HG03159 (cell line): ENCODE data around the gene LKAAEAR1.

Experiments
- ATAC-seq: cut with Tn5 transposase; IDR thresholded peaks from one replicate; pipeline ENCODE4 v1.9.1; 2021; ENCODE audit warnings: mild to moderate bottlenecking, moderate library complexity; ENCODE audit not compliant: unreplicated experiment

Gene LKAAEAR1

GRCh38 chr20:64069209-64069613 lies 15.0 kb downstream of the LKAAEAR1 start:
- ATAC-seq: no peak

- no peak for ATAC-seq
Observed at GRCh38 chr20:64068386-64069208, 15.6 kb downstream of the LKAAEAR1 start.

DNA sequence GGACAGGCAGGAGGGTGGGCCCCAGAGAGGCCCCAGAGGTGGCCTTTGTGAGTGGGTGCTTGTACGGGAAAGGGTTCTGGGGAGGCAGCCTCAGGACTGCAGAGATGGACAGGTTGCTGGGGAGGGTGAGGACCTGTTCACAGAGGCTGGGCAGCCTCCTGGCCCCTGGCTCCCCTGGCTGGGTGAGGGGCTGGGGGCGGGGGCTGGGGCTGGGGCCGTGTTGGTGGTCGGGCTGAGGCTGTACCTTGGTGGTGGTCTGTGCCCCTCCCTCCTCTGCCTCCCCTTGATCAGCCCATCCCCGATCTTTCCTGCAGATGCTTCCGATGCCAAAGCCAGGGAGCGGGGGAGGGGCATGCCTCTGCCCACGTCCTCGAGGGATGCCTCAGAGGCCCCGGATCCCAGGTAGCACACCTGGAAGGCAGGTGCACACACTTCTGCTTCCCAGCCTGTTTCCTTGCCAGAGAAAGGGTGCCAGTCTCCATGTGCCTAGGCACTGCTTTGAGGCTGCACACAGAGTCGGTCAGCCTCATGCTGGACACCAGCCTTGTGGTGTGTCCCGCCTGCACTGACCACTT lies 16.4 kb downstream of the LKAAEAR1 start:
- no peak for ATAC-seq

DNA sequence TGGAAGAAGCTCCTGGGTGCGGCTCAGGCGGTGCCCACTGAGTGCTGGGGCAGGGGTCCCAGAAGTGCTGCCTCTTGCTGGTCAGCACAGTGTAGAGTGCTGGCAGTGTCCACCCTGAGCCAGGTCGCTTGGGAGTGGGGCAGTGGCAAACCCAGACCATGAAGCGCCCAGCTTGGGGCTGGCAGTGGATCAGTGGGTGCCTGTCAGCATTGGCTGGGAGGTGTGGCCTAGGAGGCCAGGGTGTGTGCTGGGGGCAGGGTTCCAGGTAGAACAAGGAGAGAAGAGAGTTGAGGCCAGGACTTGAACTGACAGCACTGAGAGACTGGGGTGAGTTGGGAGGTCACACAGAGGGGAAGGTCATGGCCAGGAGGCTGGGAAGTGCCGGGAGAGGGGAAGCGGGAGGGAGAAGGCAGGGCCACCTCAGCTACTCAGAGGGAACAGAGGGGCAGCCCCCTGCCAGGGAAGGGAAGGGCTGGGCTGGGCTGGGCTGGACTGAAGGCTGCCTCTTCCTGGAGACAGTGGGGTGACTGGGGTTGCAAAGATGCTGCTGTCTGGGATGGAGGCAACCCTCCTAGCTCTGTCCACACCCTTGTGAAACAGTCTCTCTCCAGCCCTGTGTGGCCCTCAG lies 17.1 kb downstream of the LKAAEAR1 start:
- no peak for ATAC-seq

DNA sequence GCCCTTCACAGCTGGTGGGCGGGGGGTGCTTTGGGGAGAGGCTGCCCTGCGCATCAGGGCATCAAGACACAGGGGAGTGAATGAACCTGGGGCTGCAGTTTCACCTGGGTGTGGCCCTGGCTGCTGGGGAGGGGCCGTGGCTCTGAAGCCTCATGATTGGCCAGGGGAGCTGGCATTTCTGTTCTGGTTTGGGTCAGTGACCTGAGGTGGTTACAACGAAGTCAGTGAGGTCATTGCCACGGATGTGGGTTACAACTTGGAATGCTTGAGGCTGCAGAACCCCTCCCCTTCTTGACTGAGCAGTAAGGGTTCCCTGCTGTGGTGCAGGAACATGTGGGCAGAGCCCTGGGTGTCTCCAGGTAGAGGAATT lies 18.2 kb downstream of the LKAAEAR1 start:
- ATAC-seq: peak; percentile 43

DNA sequence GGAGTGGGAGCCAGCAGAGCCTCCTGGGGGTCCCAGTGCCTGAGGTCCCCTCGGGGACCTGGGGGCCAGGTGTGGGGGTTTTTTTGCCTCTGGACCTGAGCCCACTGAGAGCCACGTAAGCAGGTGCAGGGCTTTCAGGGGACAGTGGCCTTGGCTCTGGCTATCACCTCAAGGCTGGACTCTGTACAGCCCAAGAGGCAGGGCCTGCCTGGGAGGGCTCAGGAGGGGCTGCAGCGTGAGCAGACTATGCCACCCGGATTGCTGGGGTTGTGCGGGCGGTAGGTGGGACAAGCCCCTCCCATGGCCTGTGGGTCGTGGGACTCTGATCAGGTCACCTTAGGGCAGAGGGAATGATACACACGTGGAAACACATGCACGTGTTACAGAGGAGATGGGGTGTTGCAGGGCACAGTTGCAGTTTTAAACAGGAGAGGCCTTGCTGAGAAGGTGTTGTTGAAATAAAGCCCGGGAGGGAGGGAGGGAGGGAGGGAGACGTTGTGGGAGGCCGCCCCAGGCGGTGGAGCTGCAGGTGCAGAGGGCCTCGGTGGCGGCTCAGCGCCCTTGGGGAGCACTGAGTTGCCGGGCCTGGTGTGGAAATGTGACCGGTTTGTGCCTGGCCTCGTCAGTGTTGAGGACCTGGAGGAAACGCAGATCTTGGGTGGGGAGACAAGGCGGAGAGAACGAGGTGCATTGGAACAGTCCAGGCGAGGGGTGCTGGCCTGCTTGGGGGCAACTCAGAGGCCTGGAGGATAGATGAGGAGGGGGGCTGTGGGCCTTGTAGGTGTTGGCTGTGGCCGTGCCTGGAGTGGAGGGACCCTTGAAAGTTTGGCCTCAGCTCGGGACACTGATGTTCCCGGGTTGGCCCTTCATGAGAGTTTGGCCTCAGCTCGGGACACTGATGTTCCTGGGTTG lies 18.9 kb downstream of the LKAAEAR1 start:
- ATAC-seq: no peak

- ATAC-seq: no peak
Observed at GRCh38 chr20:64064145-64064698, 20.0 kb downstream of the LKAAEAR1 start.

DNA sequence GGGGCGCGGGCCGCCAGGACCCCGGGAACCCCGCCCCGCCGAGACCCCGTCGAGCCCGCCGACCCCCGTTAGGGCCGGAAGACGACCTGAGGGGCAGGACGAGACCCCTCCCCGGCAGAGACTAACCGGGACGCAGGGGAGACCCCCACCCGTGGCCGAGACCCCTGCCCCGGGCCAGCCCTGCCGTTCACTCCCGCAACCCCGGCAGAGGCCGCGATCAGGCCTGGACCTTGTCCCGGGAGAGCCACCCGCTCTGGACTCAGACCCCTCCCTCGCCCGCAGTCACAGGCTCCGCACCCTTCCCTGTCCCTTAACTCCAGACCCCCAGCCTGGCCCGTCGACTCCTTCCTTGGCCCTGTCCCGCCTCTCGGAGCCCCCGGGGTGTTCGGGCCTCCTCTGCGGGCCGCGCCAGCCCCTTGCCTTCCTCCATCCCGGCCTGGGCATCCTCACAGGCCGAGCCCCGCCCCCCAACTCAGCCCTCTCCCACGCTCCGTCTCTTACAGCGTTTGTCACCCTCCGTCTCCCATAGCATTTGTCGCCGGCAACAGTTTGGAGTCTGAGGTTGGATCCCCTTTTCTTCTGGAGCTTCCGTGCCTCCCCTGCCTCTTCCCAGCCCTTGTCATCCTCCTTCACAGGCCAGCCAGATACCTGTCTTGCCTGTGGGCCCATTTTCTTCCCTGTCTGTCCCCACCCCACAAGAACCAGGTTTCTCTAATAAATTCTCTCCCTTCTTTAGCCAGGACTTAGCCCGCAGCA lies 20.6 kb downstream of the LKAAEAR1 start:
- no peak for ATAC-seq

- peak; percentile 80 for ATAC-seq
Observed at GRCh38 chr20:64062596-64063388, 21.4 kb downstream of the LKAAEAR1 start, which contains the start of gene TCEA2. TCEA2 (plus strand) TSS chr20:64063198; CDS start chr20:64063313, 115 bp downstream.

GRCh38 chr20:64062276-64062595 lies 22.0 kb downstream of the LKAAEAR1 start:
- ATAC-seq: no peak

DNA sequence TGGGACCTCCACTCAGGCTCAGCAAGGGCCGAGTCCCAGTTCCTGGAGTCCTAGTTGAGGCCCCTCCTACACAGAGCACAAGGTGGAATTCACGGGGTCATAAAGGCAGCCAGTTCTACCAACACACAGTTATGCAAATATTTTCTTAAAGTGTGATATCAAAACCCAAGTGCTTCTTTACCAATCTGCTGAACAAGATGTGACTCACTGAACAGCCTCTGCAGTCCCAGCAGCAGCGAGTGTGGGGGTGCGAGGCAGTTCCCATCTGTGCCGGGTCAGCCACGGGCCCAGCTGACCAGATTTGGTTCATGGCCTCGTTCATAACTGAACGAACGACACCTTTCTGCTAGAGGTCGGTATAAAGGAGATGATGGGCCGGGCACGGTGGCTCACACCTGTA lies 25.7 kb downstream of the LKAAEAR1 start:
- no peak for ATAC-seq

DNA sequence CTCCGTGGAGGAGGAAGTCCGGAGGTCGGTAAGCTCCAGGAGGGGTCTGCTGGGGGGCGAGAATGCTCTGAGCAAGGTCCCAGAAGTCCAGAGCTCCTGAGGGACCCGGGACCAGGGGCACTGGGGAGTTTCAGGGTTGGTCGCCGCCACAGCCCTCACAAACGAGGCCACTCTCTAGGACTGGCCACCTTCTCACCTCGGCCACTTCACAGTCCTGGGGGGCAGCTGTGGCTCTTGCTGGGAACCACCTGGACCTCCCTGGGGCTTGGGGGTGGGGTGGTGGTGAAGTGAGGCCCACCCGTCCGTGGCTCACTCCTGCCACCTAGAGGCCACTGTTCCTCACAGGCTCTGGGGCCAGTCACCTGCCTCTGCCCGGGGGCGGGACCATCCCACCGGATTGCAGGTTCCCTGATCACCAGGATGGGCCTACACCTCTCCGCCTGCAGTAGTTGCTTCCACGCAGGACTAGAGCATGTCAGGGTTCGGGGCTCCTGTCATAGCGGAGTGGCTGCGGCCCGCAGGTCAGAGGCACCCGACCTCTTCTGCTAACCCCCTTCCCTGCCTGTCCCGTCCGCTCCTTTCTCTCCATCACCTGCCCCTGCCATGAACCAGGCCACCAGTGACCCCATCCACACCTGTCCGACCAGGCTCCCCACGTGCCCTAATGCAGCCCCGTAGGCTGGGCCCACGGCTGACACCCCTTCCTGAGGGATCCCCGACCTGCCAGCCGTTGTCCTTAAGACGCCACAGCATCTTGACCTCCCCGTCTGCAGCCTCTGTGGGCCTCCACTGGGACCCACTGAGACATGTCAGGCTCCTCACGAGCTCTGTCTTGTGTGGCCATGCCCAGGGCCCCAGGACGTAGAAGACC lies 26.3 kb downstream of the LKAAEAR1 start:
- ATAC-seq: no peak

GRCh38 chr20:64056889-64057627 lies 27.1 kb downstream of the LKAAEAR1 start:
- ATAC-seq: no peak

- ATAC-seq: no peak
Observed at GRCh38 chr20:64056639-64056888, 27.6 kb downstream of the LKAAEAR1 start.

- no peak for ATAC-seq
Observed at GRCh38 chr20:64055893-64056638, 28.1 kb downstream of the LKAAEAR1 start.

DNA sequence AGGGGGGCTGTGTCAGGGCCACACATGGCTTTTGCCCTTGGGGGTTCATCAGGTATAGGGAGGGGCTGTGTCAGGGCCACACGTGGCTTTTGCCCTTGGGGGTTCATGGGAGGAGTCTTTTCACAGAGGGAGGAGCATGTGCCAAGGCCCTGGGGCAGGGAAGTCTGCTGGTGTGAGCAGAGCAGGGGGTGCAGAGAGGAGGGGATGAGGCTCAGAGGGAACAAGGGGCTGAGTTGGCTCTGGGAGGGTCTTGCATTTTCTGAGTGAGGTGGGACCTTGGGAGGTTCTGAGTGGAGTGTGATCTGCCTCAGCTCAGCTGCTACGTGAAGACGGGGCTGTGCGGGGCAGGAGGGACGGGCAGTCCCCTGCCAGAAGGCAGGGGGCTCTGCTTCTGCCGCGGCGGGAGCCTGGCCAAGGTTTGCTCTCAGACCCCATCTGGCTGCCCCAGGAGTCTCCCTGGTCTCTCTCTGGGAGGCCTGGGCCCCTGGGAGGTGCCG lies 28.8 kb downstream of the LKAAEAR1 start:
- ATAC-seq: no peak
